HG03108 (cell line): ENCODE data around the gene BST1.

Source experiments
- ATAC-seq: cut with Tn5 transposase; IDR thresholded peaks from one replicate; pipeline ENCODE4 v1.9.1; 2021; ENCODE audit warnings: moderate library complexity; ENCODE audit not compliant: unreplicated experiment

Gene BST1

GRCh38 chr4:15777697-15778288, 74.9 kb downstream of the BST1 start:
- no peak for ATAC-seq

- peak; percentile 58 for ATAC-seq
Observed at GRCh38 chr4:15778289-15779241, 75.7 kb downstream of the BST1 start, which contains the start of gene CD38. TSS of gene CD38 (plus strand) at chr4:15778328. CDS start at chr4:15778415, 87 bp downstream.

- no peak for ATAC-seq
Observed at GRCh38 chr4:15779306-15779705, 76.4 kb downstream of the BST1 start.

- no peak for ATAC-seq
Observed at GRCh38 chr4:15779809-15780208, 76.9 kb downstream of the BST1 start.

- ATAC-seq = no peak
Observed at GRCh38 chr4:15781427-15782095, 78.7 kb downstream of the BST1 start.
